CD14-positive monocyte (primary cell): Measurements from ENCODE around the gene RBM10. TPM values are rescaled to one million over a fixed set of nuclear protein-coding genes. Genes with fewer than 3 reads are reported as not detected.

Experiments
- DNase-seq, 3 donors: peaks; one replicate each; pipeline ENCODE4 v3.0.0-alpha.2; 2011 to 2022
- H2AFZ ChIP-seq: 2 replicates; pipeline ENCODE4 v1.6.0; 2012; ENCODE audit warnings: mild to moderate bottlenecking, low read depth, low read length, inconsistent platforms; ENCODE audit not compliant: insufficient read depth, poor library complexity, severe bottlenecking
- H3K27ac ChIP-seq, 2 donors: 1 replicate in 1 of 2; 2 replicates in 1 of 2; pipeline ENCODE4 v1.5.1; 2012 to 2013; ENCODE audit warnings: low read length in 2 of 2, control low read depth in 1 of 2, inconsistent platforms in 1 of 2, low read depth in 1 of 2, mild to moderate bottlenecking in 1 of 2
- H3K27me3 ChIP-seq, 2 donors: one replicate each; pipeline versions ENCODE4 v1.6.0 to v1.6.1; 2011 to 2013; ENCODE audit warnings: low read length in 2 of 2; ENCODE audit not compliant: control insufficient read depth in 2 of 2, insufficient read depth in 2 of 2
- H3K36me3 ChIP-seq, 2 donors: replicated peaks in 1 of 2; 1 replicate in 1 of 2; 2 replicates in 1 of 2; pipeline versions ENCODE4 v1.5.1 to v1.6.1; 2012 to 2013; ENCODE audit warnings: low read length in 2 of 2, control low read depth in 1 of 2, inconsistent platforms in 1 of 2, mild to moderate bottlenecking in 1 of 2; ENCODE audit not compliant: insufficient read depth in 2 of 2, control insufficient read depth in 1 of 2
- H3K4me1 ChIP-seq, 2 donors: 1 replicate in 1 of 2; 2 replicates in 1 of 2; pipeline versions ENCODE4 v1.5.1 to v1.6.1; 2012 to 2013; ENCODE audit warnings: low read length in 2 of 2, control low read depth in 1 of 2, inconsistent platforms in 1 of 2, mild to moderate bottlenecking in 1 of 2, moderate library complexity in 1 of 2; ENCODE audit not compliant: insufficient read depth in 2 of 2, control insufficient read depth in 1 of 2
- H3K4me2 ChIP-seq: replicated peaks from 2 replicates; pipeline ENCODE3; 2012; ENCODE audit warnings: low read length, moderate library complexity, mild to moderate bottlenecking; ENCODE audit not compliant: poor library complexity, severe bottlenecking; ENCODE audit errors: extremely low read depth
- H3K4me3 ChIP-seq, 3 experiments: fragments of 200-600 bp in 1 of 3; sonication (generic) in 1 of 3; replicated peaks in 1 of 3; 1 replicate in 2 of 3; 2 replicates in 1 of 3; pipeline ENCODE4 v1.5.1; 2011 to 2013; ENCODE audit warnings: low read length in 3 of 3, mild to moderate bottlenecking in 3 of 3, control low read depth in 2 of 3, low read depth in 2 of 3, inconsistent platforms in 1 of 3, moderate library complexity in 1 of 3
- H3K79me2 ChIP-seq: 2 replicates; pipeline ENCODE4 v1.6.0; 2012; ENCODE audit warnings: mild to moderate bottlenecking, control low read depth, inconsistent platforms, low read length, moderate library complexity; ENCODE audit not compliant: insufficient read depth
- H3K9ac ChIP-seq: 2 replicates; pipeline ENCODE4 v1.6.0; 2017; ENCODE audit warnings: low read length, mild to moderate bottlenecking; ENCODE audit not compliant: insufficient read depth, poor library complexity, severe bottlenecking
- H3K9me3 ChIP-seq, 2 donors: replicated peaks in 1 of 2; 1 replicate in 1 of 2; 2 replicates in 1 of 2; pipeline versions ENCODE4 v1.5.1 to v1.6.1; 2012 to 2013; ENCODE audit warnings: low read length in 2 of 2, control low read depth in 1 of 2; ENCODE audit not compliant: control insufficient read depth in 1 of 2, insufficient read depth in 1 of 2
- H4K20me1 ChIP-seq: 2 replicates; pipeline ENCODE4 v1.6.0; 2012; ENCODE audit warnings: mild to moderate bottlenecking, low read length, control low read depth, moderate library complexity; ENCODE audit not compliant: insufficient read depth
- H3K27ac Mint-ChIP-seq, 7 donors: one replicate each; pipeline ENCODE4 v1.8.0; 2020; ENCODE audit warnings: mild to moderate bottlenecking in 7 of 7, mixed read lengths in 7 of 7, moderate library complexity in 6 of 7, inconsistent platforms in 2 of 7
- H3K27me3 Mint-ChIP-seq, 3 donors: one replicate each; pipeline ENCODE4 v1.8.0; 2021 to 2022; ENCODE audit warnings: low read depth in 3 of 3, mild to moderate bottlenecking in 3 of 3, mixed read lengths in 3 of 3, moderate library complexity in 3 of 3, inconsistent platforms in 1 of 3
- H3K36me3 Mint-ChIP-seq, 2 donors: one replicate each; pipeline ENCODE4 v1.8.0; 2020; ENCODE audit warnings: mixed read lengths in 2 of 2, inconsistent platforms in 1 of 2, mild to moderate bottlenecking in 1 of 2
- H3K4me1 Mint-ChIP-seq: one replicate; pipeline ENCODE4 v1.8.0; 2020; ENCODE audit warnings: mild to moderate bottlenecking, mixed read lengths
- H3K4me3 Mint-ChIP-seq, 2 donors: one replicate each; pipeline ENCODE4 v1.8.0; 2020; ENCODE audit warnings: mild to moderate bottlenecking in 2 of 2, mixed read lengths in 2 of 2, moderate library complexity in 1 of 2
- H3K9me3 Mint-ChIP-seq, 7 donors: one replicate each; pipeline ENCODE4 v1.8.0; 2020 to 2022; ENCODE audit warnings: mixed read lengths in 7 of 7, mild to moderate bottlenecking in 6 of 7, moderate library complexity in 6 of 7, inconsistent platforms in 2 of 7
- CTCF ChIP-seq: fragments of 200-600 bp; IDR thresholded peaks from one replicate; pipeline ENCODE4 v1.8.0; 2022; ENCODE audit warnings: antibody characterized with exemption, mild to moderate bottlenecking
- WGBS: methylation state at CpG from one replicate; pipeline ENCODE4 v1.1.5; 2013; ENCODE audit warnings: missing lambda C conversion rate; ENCODE audit not compliant: insufficient coverage; 5-methylcytosine and 5-hydroxymethylcytosine counted together
- intact Hi-C, 2 donors: fragments of 100-400 bp; cut with micrococcal nuclease; formaldehyde crosslinking; loops; one replicate each; pipeline versions ENCODE4 v1.15.0 to v1.15.1; 2023
- polyA plus RNA-seq, 3 donors: library from polyadenylated mRNA; depleted of rRNA in 1 of 3; unstranded in 2 of 3; stranded (reverse) in 1 of 3; fragments of 300-500 nt in 2 of 3; fragments of >200 nt in 1 of 3; fragmentation: Illumina TruSeq in 2 of 3; gene quantifications; 1 replicate in 2 of 3; 2 replicates in 1 of 3; pipeline ENCODE4 v1.2.3, GENCODE V29; 2012 to 2021

The RBM10 gene
- polyA plus RNA-seq, 3 donors = 7.3 to 29.4 (median 14.0) TPM

- peak overlapping the region; percentile 95 to 99 (median 98) for H3K27ac Mint-ChIP-seq
- WGBS = 24% methylated on average over 10 of the region's 14 CpGs
- Histone ChIP-seq H3K79me2 (peaks cover 61% of the 10 kb centered on the region), H3K27me3 (peaks cover 0 to 3% of the 10 kb centered on the region in 2 donors), H3K9me3 (no peaks in the 10 kb centered on the region), H3K4me2 (peak overlapping the region; percentile 80), H3K4me1 (peaks cover 55 to 56% of the 10 kb centered on the region in 2 donors), H2AFZ (peak overlapping the region; percentile 90), H3K27ac (peak overlapping the region; percentile 82 to 98), H3K4me3 (peak overlapping the region; percentile 89 to 96 (median 92)), H3K9ac (peak overlapping the region; percentile 99), H3K36me3 (peaks cover 14 to 28% of the 10 kb centered on the region in 2 donors), H4K20me1 (peaks cover 39% of the 10 kb centered on the region)
- intact Hi-C loops = loop anchor here (5.0 to 10.0 kb wide), 6 partner anchors 188 to 641 kb away; partner anchors contain the start of genes ZNF41 (in 1 of the 2) and ZNF81 (in 1 of the 2)
- H3K36me3 Mint-ChIP-seq = peaks cover 21 to 43% of the 10 kb centered on the region in 2 donors
- no peak for TF ChIP-seq CTCF
- H3K4me3 Mint-ChIP-seq = peak overlapping the region; percentile 86 to 93
- peaks cover 0 to 29% (median 0%) of the 10 kb centered on the region in 3 donors for H3K27me3 Mint-ChIP-seq
- H3K4me1 Mint-ChIP-seq = peaks cover 55% of the 10 kb centered on the region
- H3K9me3 Mint-ChIP-seq = peaks cover 0 to 7% (median 0%) of the 10 kb centered on the region in 7 donors
- DNase-seq = no peak
These were observed 49.3 kb downstream of the RBM10 start for GRCh38 chrX:47194194-47194787.

DNA sequence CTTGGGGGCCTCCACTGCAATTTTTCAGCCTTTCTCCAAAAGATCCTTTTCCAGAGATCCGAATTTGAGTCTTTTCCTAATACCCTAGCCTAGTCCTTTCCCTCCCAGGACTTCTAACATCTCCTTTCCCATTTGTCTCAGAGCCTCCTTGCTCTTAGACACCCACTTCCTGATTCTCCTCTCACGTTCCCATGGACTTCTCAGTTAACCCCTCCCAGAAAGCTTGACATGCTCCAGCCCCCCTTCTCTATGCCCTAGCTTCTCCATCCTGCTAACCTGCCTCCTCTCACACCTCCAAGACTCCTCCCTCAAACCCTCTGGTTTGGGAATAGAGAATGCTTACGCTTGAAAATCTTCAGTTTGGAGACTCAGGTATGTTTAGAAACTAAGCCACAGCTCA, 51.1 kb downstream of the RBM10 start:
- Mint-ChIP-seq H3K27ac (peak overlapping the region in 6 of 7 donors; percentile 63 to 99 (median 74)), H3K4me1 (peaks cover 50% of the 10 kb centered on the region), H3K9me3 (peaks cover 0 to under 1% (median 0%) of the 10 kb centered on the region in 7 donors), H3K4me3 (peak overlapping the region; percentile 28 to 43), H3K27me3 (peaks cover 0 to 21% (median 0%) of the 10 kb centered on the region in 3 donors), H3K36me3 (peaks cover 37 to 61% of the 10 kb centered on the region in 2 donors)
- peak overlapping the region in 1 of 3 experiments; percentile 40 for H3K4me3 ChIP-seq
- no CpG with 5 or more reads among the region's 3 CpGs for WGBS
- intact Hi-C loops = loop anchor here (10.0 kb wide), 3 partner anchors 189 to 639 kb away; partner anchors contain the start of gene ZNF81 (in 1 of the 2)
- H3K27ac ChIP-seq = peak overlapping the region in 1 of 2 donors; percentile 59
- peaks cover 50 to 51% of the 10 kb centered on the region in 2 donors for H3K4me1 ChIP-seq
- DNase-seq = no peak
- H3K79me2 ChIP-seq = peaks cover 59% of the 10 kb centered on the region
- H3K9me3 ChIP-seq = no peaks in the 10 kb centered on the region
- peak overlapping the region; percentile 23 for H3K4me2 ChIP-seq
- H3K36me3 ChIP-seq = peaks cover 29 to 46% of the 10 kb centered on the region in 2 donors
- TF ChIP-seq CTCF = no peak
- H3K9ac ChIP-seq = no peak overlapping the region
- H4K20me1 ChIP-seq = peaks cover 56% of the 10 kb centered on the region
- no peak overlapping the region for H2AFZ ChIP-seq
- H3K27me3 ChIP-seq = peaks cover 0 to 3% of the 10 kb centered on the region in 2 donors
